ENCODE data around the gene PTGES2.

DNA sequence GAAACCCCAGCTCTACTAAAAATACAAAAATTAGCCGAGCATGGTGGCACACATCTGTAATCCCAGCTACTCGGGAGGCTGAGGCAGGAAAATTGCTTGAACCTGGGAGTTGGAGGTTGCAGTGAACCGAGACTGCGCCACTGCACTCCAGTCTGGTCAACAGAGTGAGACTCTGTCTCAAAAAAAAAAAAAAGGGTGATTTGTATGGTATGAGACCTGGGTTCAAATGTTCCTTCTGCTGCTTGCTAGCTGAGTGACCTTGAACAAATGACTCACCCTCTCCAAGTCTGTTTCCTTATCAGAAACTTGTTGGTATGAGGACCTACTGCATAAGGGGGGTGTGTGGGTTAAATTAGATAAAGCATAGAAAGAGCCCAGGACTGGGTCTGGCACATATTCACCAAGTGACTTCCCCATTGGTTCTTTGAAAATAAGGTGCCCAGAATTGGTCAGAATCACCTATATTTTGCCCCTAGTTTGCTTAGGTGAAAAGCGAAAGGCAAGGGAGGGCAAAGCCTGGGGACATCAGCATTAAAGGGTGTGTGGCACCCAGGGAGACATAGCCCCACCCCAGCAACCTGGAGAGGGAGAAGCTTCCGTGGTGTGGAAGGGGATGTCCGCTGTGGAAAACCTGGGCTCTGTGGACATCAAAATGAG is 49.6 kb downstream of the PTGES2 start:
- TF ChIP-seq CTCF (IDR thresholded peaks at IDR 0.05; ENCODE audit: low read length), result no peak
- no peak for TF ChIP-seq EZH2phosphoT487 (IDR thresholded peaks at IDR 0.05; ENCODE audit: low read length)

Data from MM.1S (cell line).